WTC11 (cell line): ENCODE data around the gene LYL1. TPM values are rescaled to one million over a fixed set of nuclear protein-coding genes. Genes with fewer than 3 reads are reported as not detected.

Source experiments
- ATAC-seq: fragments of 200-7000 bp; cut with Tn5 transposase; 2 replicates; pipeline ENCODE4 v1.10.0; 2021; ENCODE audit warnings: mild to moderate bottlenecking, moderate library complexity
- CTCF ChIA-PET: fragments of 300-600 bp; sonication (Branson Sonifier 250); formaldehyde crosslinking; loops from one replicate; lab custom pipeline; 2021; ENCODE audit warnings: antibody characterized with exemption; lab: Charles Lee
- POLR2A ChIA-PET: fragments of 350-600 bp; sonication (Branson Sonifier 250); formaldehyde crosslinking; loops from one replicate; lab custom pipeline; 2021; ENCODE audit warnings: antibody characterized with exemption; lab: Charles Lee
- DNase-seq: peaks from one replicate; pipeline ENCODE4 v3.0.0; 2021; ENCODE audit warnings: low spot score
- H3K27ac Mint-ChIP-seq: 2 replicates; pipeline ENCODE4 v1.8.0; 2021; ENCODE audit warnings: mixed read lengths
- H3K27me3 Mint-ChIP-seq: 2 replicates; pipeline ENCODE4 v1.8.0; 2021; ENCODE audit warnings: low read depth, mild to moderate bottlenecking, moderate library complexity, mixed read lengths
- H3K36me3 Mint-ChIP-seq: 2 replicates; pipeline ENCODE4 v1.8.0; 2021; ENCODE audit warnings: mixed read lengths
- H3K4me1 Mint-ChIP-seq: 2 replicates; pipeline ENCODE4 v1.8.0; 2022; ENCODE audit warnings: mixed read lengths
- H3K4me3 Mint-ChIP-seq: 2 replicates; pipeline ENCODE4 v1.8.0; 2021; ENCODE audit warnings: mild to moderate bottlenecking, moderate library complexity, mixed read lengths
- H3K9me3 Mint-ChIP-seq: 2 replicates; pipeline ENCODE4 v1.8.0; 2021; ENCODE audit warnings: mixed read lengths
- CDX4 ChIP-seq: fragments of 250-450 bp; sonication (Bioruptor Pico); IDR thresholded peaks from 2 replicates; pipeline ENCODE4 v1.9.0; 2021; ENCODE audit warnings: moderate library complexity, mild to moderate bottlenecking, inconsistent platforms, borderline replicate concordance
- CTCF ChIP-seq: fragments of 200-600 bp; IDR thresholded peaks from 2 replicates; pipeline ENCODE4 v1.8.0; 2022; ENCODE audit warnings: antibody characterized with exemption
- E2F4 ChIP-seq: sonication (generic); formaldehyde crosslinking; IDR thresholded peaks from 2 replicates; pipeline ENCODE4 v1.8.1; 2022; ENCODE audit warnings: low read depth, mild to moderate bottlenecking, moderate library complexity, missing genetic modification reagents, borderline replicate concordance
- ELF4 ChIP-seq: sonication (generic); formaldehyde crosslinking; IDR thresholded peaks from 2 replicates; pipeline ENCODE4 v1.8.1; 2022; ENCODE audit warnings: low read depth, mild to moderate bottlenecking, moderate library complexity, missing genetic modification reagents
- ERG ChIP-seq: fragments of 250-450 bp; sonication (Bioruptor Pico); IDR thresholded peaks from 2 replicates; pipeline ENCODE4 v1.8.0; 2021; ENCODE audit warnings: mild to moderate bottlenecking
- GRHL2 ChIP-seq: fragments of 250-450 bp; sonication (Bioruptor Pico); IDR thresholded peaks from 2 replicates; pipeline ENCODE4 v1.8.0; 2022; ENCODE audit warnings: mild to moderate bottlenecking, moderate library complexity; ENCODE audit not compliant: insufficient replicate concordance, severe bottlenecking
- JUN ChIP-seq: sonication (generic); formaldehyde crosslinking; IDR thresholded peaks from 2 replicates; pipeline ENCODE4 v1.8.0; 2023; ENCODE audit warnings: mild to moderate bottlenecking, missing genetic modification reagents
- MAX ChIP-seq: sonication (generic); formaldehyde crosslinking; IDR thresholded peaks from 2 replicates; pipeline ENCODE4 v1.8.0; 2022; ENCODE audit warnings: mild to moderate bottlenecking, missing genetic modification reagents
- NR1H2 ChIP-seq: sonication (generic); formaldehyde crosslinking; IDR thresholded peaks from 2 replicates; pipeline ENCODE4 v1.9.0; 2021; ENCODE audit warnings: mild to moderate bottlenecking, moderate library complexity, missing genetic modification reagents
- SP1 ChIP-seq: sonication (generic); formaldehyde crosslinking; conservative IDR thresholded peaks from 2 replicates; pipeline ENCODE4 v1.8.1; 2022; ENCODE audit warnings: missing genetic modification reagents
- TEAD1 ChIP-seq: sonication (generic); formaldehyde crosslinking; IDR thresholded peaks from 2 replicates; pipeline ENCODE4 v1.8.0; 2022; ENCODE audit warnings: mild to moderate bottlenecking, missing genetic modification reagents
- ZBTB21 ChIP-seq: sonication (generic); formaldehyde crosslinking; IDR thresholded peaks from 2 replicates; pipeline ENCODE4 v1.8.1; 2023; ENCODE audit warnings: mild to moderate bottlenecking, missing genetic modification reagents, borderline replicate concordance
- ZNF138 ChIP-seq: sonication (generic); formaldehyde crosslinking; conservative IDR thresholded peaks from 2 replicates; pipeline ENCODE4 v1.8.1; 2022; ENCODE audit warnings: mild to moderate bottlenecking, moderate library complexity, missing genetic modification reagents
- ZNF232 ChIP-seq: sonication (generic); formaldehyde crosslinking; IDR thresholded peaks from 2 replicates; pipeline ENCODE4 v1.8.0; 2022; ENCODE audit warnings: mild to moderate bottlenecking, missing genetic modification reagents
- ZNF263 ChIP-seq: sonication (generic); formaldehyde crosslinking; IDR thresholded peaks from 2 replicates; pipeline ENCODE4 v1.8.1; 2022; ENCODE audit warnings: low read depth, mild to moderate bottlenecking, moderate library complexity, missing genetic modification reagents
- ZNF423 ChIP-seq: fragments of 250-450 bp; sonication (Bioruptor Pico); IDR thresholded peaks from 2 replicates; pipeline ENCODE4 v2.1.2; 2022; ENCODE audit warnings: mild to moderate bottlenecking, moderate library complexity
- total RNA-seq: library from RNA; stranded (reverse); gene quantifications from 3 replicates; pipeline ENCODE4 v1.2.3, GENCODE V29; 2021
- TF ChIP-seq, protein P1 (sequence below): sonication (generic); formaldehyde crosslinking; conservative IDR thresholded peaks from 2 replicates; pipeline ENCODE4 v1.8.1; 2023; ENCODE audit warnings: mild to moderate bottlenecking, low read depth, missing genetic modification reagents, moderate library complexity

The LYL1 gene
- total RNA-seq, 1 experiment from 2014 or later, result 1.2 TPM

GRCh38 chr19:13089857-13090507 is 12.7 kb downstream of the LYL1 start (continued):
- TF ChIP-seq JUN (CRISPR knock-in tag) (no peak), ZNF138 (CRISPR knock-in tag) (no peak), ZBTB21 (CRISPR knock-in tag) (no peak)
- TF ChIP-seq, all 79 proteins: peak for 0

DNA sequence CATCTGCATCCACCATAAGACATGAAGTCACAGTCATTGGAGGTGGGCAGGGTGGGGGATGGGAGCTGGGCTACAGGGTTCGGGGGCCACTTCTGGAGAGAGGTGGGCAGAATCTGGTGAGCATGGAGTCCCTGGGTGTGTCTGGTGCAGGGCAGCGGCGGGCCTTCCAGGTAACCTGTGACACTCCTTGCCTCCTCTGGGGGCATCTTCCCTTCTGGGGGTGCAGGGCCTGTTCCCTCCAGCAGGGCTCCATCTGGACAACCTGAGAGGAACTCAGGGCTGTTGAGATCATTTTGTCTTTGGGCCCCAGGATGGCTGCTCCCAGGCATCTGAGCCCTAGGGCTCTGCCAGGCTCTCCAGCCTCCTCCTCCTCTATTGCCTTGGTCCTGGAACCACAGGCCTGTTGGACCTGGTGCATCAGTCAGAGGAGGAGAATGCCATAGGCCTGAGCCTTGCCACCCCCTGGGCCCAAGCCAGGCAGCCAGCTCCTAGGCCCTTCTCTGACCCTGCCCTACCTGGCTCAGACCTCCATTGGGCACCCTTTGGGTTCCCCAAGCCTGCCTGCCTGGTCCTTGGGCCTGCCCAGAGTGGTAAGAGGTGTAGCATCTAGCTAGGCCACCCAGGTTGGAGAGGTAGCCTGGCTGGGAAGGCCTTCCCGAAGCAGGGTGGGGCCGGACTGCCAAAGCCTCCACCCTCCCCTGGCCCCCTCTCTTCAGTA is 13.4 kb downstream of the LYL1 start:
- Mint-ChIP-seq H3K4me1 (peaks cover 30% of the 10 kb centered on the region), H3K27me3 (peaks cover 17% of the 10 kb centered on the region), H3K9me3 (no peaks in the 10 kb centered on the region), H3K4me3 (no peak overlapping the region), H3K36me3 (no peaks in the 10 kb centered on the region), H3K27ac (no peak overlapping the region)
- CTCF ChIA-PET, result interaction anchor here (0.6 to 9.2 kb wide), 13 partner anchors 11 to 124 kb away, joined by 3 to 276 read pairs (median 5); no protein-coding TSS in a partner anchor
- POLR2A ChIA-PET, result interaction anchor here (0.6 kb wide), 1 partner anchor 63 kb away, joined by 5 read pairs; no protein-coding TSS in a partner anchor
- TF ChIP-seq NR1H2 (CRISPR knock-in tag) (no peak), CTCF (0 out of 2 replicates have a peak, but pooled peaks have one; percentile 49), ELF4 (no peak), ZNF423 (no peak), SP1 (CRISPR knock-in tag) (no peak), TEAD1 (CRISPR knock-in tag) (no peak), E2F4 (CRISPR knock-in tag) (no peak)
- TF ChIP-seq, protein P1, sequence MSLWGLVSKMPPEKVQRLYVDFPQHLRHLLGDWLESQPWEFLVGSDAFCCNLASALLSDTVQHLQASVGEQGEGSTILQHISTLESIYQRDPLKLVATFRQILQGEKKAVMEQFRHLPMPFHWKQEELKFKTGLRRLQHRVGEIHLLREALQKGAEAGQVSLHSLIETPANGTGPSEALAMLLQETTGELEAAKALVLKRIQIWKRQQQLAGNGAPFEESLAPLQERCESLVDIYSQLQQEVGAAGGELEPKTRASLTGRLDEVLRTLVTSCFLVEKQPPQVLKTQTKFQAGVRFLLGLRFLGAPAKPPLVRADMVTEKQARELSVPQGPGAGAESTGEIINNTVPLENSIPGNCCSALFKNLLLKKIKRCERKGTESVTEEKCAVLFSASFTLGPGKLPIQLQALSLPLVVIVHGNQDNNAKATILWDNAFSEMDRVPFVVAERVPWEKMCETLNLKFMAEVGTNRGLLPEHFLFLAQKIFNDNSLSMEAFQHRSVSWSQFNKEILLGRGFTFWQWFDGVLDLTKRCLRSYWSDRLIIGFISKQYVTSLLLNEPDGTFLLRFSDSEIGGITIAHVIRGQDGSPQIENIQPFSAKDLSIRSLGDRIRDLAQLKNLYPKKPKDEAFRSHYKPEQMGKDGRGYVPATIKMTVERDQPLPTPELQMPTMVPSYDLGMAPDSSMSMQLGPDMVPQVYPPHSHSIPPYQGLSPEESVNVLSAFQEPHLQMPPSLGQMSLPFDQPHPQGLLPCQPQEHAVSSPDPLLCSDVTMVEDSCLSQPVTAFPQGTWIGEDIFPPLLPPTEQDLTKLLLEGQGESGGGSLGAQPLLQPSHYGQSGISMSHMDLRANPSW (CRISPR knock-in tag), result no peak
- DNase-seq (peak; percentile 76), ATAC-seq (peak; percentile 77)

DNA sequence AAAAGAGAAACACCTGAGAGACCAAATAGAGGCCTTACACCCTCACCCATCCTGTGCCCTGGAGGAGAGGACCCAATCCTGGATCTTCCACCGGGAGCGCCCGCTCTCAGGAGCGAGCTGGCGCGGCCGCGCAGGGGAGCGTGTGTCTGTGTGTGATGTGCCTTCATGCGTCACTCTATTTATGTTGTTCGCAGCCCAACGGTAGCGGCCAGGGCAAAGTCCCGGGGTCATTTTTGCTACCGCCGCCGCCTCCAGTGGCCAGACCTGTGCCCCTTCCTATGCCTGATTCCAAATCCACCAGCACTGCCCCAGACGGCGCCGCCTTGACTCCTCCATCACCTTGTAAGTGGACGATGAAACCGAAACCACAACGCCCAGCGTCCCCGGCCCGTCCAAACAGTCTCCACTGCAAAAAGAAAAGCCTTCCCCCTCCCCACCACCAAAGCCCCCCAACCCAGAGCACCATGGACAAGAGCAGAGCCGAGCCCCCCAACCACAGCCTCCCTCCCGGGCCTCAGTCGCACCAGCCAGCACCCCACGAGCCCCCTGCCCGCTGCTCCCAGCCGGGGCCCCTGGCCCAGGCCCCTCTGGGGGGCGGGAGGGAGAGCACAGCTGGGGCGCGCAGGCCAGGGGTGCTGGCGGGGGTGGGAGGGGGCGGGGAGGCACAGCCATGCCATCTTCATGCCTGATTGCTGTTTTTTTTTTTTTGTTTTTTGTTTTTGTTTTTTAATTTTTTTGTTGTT is 14.7 kb downstream of the LYL1 start:
- Mint-ChIP-seq H3K27me3 (peaks cover 18% of the 10 kb centered on the region), H3K4me1 (peaks cover 31% of the 10 kb centered on the region), H3K4me3 (no peak overlapping the region), H3K9me3 (no peaks in the 10 kb centered on the region), H3K36me3 (no peaks in the 10 kb centered on the region), H3K27ac (no peak overlapping the region)
- ChIA-PET POLR2A (no interaction called here), CTCF (interaction anchor here (0.5 to 20.5 kb wide), 9 partner anchors 9 to 122 kb away, joined by 3 to 294 read pairs (median 6); no protein-coding TSS in a partner anchor)
- ATAC-seq (no peak), DNase-seq (no peak)
- TF ChIP-seq MAX, result no peak
- no peak for TF ChIP-seq ZNF232
- TF ChIP-seq CDX4 (CRISPR knock-in tag), result no peak
- TF ChIP-seq GRHL2 (CRISPR knock-in tag), result no peak
- TF ChIP-seq CTCF, result no peak
- no peak for TF ChIP-seq ERG (CRISPR knock-in tag)
- no peak for TF ChIP-seq E2F4 (CRISPR knock-in tag)
- no peak for TF ChIP-seq ZNF263 (CRISPR knock-in tag)
